Keratinocyte (primary cell): ENCODE results near the gene UNC79.
A peak's percentile ranks its signal among the peaks of the same experiment; 100 is the strongest.

Experiments
- EZH2 ChIP-seq: IDR thresholded peaks from one replicate; pipeline ENCODE4 v1.6.1; 2012; ENCODE audit warnings: inconsistent platforms, mild to moderate bottlenecking, low read length, moderate library complexity
- TF ChIP-seq, protein P1 (sequence below), 3 experiments: IDR thresholded peaks in 1 of 3; conservative IDR thresholded peaks in 1 of 3; optimal IDR thresholded peaks in 1 of 3; 2 replicates in 2 of 3; 3 replicates in 1 of 3; pipeline versions ENCODE3 to v1.5.1; 2011; ENCODE audit warnings: low read length in 3 of 3, mild to moderate bottlenecking in 3 of 3, moderate library complexity in 2 of 3, control low read depth in 1 of 3, inconsistent platforms in 1 of 3; ENCODE audit not compliant: insufficient read depth in 2 of 3; ENCODE audit errors: extremely low read depth in 1 of 3

GRCh38 chr14:93619176-93619793 lies 188.5 kb downstream of the UNC79 start:
- TF ChIP-seq, protein P1, sequence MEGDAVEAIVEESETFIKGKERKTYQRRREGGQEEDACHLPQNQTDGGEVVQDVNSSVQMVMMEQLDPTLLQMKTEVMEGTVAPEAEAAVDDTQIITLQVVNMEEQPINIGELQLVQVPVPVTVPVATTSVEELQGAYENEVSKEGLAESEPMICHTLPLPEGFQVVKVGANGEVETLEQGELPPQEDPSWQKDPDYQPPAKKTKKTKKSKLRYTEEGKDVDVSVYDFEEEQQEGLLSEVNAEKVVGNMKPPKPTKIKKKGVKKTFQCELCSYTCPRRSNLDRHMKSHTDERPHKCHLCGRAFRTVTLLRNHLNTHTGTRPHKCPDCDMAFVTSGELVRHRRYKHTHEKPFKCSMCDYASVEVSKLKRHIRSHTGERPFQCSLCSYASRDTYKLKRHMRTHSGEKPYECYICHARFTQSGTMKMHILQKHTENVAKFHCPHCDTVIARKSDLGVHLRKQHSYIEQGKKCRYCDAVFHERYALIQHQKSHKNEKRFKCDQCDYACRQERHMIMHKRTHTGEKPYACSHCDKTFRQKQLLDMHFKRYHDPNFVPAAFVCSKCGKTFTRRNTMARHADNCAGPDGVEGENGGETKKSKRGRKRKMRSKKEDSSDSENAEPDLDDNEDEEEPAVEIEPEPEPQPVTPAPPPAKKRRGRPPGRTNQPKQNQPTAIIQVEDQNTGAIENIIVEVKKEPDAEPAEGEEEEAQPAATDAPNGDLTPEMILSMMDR (optimal IDR thresholded peaks at IDR 0.05 in 1 of 3, IDR thresholded peaks at IDR 0.05 in 1 of 3, conservative IDR thresholded peaks at IDR 0.05 in 1 of 3; ENCODE audit: extremely low read depth in 1 of 3, insufficient read depth in 2 of 3, low read length in 3 of 3) = peak; percentile 48 to 64 (median 64)
- TF ChIP-seq EZH2 = no peak
